Nucleus accumbens (tissue), 56 donors: ENCODE measurements around the gene SSR2.

Experiments used
- DNase-seq, 56 donors: peaks; one replicate each; lab custom pipeline; 2025; lab: John Stamatoyannopoulos, UW

Gene SSR2

DNA sequence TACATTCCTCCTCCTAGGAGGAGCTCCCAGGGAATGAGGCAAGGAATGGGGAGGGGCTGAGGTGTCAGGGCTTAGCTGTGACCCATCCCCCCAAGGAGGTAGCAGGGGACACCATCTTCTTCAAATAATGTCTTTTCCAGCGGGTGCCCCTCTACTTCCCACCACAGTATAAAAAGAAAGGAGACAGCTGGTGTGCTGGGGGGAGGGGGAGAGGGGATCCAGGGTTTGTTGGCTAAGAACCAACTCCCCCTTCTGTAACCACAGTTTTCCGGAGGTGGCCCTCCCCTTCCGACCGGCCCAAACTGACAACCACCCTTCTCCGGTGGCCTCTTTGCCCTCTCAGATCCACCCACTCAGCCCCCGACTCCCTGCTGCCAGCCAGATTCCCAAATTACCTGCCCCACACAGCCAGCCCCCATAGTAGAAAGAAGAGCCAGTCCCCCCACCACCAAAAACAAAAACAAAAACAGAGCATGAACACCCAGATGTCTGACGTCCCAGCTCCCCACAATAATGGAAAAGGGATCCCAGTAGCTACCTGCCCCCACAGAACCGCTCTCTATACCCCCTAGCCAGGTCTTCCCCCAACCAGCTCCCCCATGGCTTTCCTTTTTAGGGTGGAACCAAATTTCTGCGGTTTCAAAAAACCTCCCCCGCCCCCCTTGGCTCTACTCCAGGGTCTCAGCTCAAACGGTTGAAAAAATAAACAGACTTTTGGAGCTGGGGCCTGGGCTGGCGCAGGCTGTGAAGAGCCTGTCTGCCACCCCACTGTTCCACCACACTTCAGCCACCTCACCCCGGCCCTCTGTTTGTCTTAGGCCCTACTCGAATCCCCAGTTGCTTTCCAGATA lies 44.5 kb downstream of the SSR2 start:
- peak in 23 of 56 donors; percentile 10 to 67 (median 35) for DNase-seq

DNA sequence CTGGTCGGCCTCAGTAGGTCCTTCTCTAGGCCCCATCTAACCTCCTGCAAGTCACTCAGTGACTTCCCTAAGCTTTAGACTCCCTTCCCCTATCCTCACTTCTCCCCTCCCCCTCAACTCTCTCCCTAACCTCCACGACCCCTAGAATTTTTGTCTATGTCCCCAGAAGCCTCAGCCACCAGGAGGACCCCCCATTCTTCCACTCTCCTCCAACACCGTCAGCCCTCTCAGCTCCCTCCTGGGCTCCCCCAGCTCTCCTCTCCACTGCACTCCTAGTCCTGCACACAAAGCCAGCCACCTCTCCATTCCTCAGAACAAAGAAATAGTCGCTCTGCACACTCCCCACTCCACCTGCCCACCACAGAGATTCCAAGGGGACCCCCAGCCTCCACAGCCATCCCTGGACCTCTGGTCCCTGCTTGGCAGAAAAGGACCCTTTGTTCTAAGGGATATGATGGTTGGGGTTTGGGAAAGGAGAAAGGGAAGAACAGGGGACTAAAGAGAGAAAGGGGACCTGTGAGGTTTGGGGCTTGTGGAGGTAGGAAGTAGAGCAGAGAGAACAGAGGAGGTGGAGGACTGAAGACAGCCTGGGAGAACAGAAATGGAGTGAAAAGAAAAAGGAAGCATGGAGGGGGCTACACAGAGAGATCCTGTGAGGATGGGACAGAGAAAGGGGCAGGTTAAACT lies 45.2 kb downstream of the SSR2 start:
- DNase-seq = peak in 8 of 56 donors; percentile 28 to 58 (median 44)

DNA sequence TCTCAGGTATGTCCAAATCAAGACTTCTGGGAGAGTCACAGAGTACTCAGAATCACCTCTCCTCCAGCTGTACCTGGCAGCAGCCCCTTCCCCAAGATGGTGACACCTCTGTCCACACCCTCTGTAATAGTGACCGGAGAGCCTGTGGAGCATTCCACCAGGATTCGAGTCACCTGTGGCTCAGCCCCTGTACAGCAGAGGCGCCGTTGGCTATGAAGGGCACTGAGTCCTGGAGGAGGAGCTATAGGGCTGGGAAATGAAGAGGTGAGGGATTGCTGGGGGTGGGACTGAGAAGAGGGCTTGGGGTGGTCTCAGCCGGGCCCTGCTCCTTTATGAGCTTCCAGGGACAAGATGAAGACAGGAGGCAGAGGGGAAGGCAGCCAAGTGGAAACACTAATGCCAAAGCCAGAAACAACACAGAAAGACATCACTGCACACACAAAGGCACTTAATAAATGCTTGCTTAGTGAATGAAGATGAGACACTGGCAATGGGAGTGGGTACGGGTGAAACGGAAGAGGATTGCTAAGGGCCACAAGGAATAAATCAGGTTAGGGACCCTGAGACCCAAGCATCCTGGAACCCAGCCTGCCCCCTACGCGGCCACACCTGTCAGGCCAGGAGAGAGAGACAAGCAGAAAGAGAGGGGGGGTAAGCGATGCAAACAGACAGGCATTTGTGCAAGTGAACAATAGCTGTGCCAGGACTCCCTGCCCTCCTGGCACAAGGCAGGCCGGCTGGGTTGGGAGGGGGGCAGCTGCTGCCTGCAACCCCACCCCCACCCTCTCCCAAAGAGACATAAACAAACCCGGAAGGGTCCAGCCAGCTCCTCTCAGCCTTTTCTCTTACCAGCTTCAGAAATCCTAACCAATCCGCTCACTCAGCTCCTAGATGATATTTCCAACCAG lies 46.3 kb downstream of the SSR2 start:
- peak in 55 of 56 donors; percentile 28 to 93 (median 83) for DNase-seq

DNA sequence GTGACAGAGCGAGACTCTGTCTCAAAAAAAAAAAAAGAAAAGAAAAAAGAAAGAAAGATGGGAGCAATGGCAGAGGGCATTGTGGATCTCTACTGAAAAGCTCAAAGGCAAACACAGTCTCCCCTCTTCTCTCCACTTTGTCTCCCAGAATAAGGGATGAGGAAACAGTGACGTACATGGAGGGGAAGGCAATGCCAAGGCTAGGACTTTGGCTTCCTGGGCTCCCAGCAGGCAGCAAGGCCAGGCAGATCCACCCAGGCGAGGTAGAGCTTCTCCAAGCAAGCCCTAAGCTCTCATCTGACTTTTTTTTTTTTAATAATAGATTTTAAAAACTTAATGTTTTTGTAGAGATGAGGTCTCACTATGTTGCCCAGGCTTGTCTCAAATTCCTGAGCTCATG lies 47.0 kb downstream of the SSR2 start:
- DNase-seq = peak in 1 of 56 donors; percentile 34

DNA sequence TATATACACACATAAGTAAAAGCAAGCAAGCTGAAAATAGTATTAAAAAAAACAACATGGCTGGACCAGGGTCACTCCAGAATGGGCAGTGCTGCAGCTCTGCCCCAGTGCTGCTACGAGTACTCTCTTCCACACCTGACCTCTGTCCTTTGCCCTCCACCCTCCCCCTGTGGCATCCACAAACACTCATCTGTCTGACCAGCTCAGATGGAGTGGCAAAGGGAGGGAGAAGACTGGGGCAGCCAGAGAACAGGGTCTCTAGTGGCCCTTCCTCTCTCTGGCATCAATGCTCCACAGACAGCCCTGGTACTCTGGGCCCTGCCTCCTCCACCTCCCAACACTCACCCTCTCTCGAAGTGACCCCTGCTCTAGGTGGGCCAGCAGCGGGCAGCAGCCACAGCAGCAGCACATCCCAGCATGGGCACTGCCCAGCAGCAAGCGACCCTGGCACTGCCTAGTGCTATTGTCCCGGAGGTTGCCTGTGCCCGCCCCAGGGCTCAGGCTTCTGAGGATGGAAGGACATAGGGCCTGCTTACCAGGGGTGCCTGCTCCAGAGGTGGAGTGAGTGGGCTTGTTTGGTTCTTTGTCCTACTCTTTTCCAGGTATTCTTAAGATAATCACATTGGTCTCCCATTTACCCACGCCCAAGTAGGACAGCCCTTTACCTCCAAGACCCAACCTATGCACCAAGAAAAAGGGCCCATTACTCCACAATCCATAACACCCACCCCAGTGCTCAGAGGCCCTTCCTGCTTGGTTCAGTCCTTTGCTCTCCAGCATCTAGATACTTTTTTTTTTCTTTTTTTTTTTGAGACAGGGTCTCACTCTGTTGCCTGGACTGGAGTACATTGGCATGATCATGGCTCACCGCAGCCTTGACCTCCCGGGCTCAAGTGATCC lies 48.6 kb downstream of the SSR2 start:
- peak in 46 of 56 donors; percentile 11 to 81 (median 62) for DNase-seq

DNA sequence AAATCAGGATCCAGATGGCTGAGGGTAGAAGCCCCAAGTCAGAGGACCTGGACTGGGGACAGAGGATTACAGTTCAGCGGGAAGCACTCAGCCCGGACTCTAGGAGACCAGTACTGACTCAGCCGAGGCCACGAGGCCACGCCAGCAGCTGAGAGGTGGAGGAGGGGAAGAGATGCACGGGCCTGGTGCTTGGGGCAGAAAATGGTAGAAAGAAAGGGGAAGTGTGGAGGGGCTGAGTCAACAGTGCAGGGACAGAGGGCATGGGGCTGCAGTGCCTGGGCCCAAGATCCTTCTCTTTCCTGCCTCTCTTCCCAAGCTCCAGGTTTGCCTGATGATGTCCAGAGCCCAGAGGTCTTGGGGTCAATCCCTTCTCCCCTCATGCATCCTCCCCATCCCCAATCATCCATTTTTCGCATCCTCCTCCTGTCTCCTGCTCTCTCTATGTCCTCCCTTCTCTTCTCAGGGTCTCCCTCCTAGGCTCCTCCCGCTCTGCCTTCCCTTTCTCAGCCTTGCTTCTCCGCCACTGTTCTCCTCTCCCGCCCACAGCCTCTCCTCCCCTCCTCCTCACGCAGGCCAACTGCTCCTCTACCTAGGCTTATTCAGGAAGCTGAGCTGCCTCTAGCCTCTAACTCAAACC lies 50.1 kb downstream of the SSR2 start:
- DNase-seq = peak in 54 of 56 donors; percentile 31 to 85 (median 66)

DNA sequence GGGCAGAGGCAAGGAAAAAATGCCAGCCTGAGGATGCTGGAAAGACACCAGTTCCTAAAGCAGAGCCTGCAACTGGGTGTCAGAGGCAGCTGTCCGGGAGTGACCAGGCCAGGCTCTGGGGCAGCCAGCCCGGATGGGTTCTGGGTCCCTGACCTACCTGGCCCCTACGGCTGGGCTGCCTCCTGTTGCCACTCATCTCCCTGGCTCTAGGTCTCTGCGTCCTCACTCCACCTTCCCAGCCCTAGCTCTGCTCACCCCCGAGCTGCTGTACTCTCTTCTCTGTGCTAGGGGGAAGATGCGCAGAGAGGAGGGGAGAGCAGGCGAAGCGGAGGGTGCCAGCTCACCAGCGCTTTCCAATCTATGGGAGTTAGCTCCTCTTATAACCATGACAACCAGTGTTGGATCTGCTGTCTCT lies 51.4 kb downstream of the SSR2 start:
- peak in 44 of 56 donors; percentile 27 to 87 (median 60) for DNase-seq

DNA sequence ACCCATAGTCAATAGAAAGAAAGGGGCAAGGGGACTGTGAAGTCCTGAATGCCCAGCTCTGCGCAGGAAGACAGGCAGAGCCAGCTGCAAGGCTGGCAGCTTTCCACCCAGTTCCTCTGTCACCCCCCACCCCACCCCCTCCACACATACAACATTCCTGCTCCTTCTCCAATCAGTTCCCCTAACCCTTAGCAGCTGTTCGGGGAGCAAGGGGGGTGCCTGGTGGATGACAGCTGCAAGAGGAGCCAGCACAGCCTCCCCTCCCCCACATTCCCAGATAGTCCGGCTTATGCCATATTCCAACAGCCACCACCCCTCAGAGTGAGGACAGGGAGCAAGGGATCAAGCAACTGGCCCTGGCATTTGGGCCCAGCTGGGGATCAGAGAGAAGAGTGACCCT lies 52.1 kb downstream of the SSR2 start:
- DNase-seq = peak in 54 of 56 donors; percentile 32 to 96 (median 85)

DNA sequence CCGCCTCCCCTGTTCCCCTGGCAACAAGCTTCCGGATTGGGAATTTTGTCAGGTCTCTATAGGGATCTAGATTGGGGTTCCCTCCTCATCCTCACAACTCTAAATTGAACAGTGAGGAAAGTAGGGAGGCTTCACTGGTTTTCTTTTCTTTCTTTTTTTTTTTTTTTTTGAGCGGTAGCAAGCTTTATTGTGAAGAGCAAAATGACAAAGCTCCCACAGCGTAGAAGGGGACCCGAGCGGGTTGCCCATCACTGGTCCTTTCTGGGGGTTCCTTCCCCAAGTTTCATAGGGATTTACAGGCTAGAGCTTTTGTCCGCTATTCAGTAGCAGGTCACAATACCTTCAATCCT lies 52.7 kb downstream of the SSR2 start:
- no peak for DNase-seq

DNA sequence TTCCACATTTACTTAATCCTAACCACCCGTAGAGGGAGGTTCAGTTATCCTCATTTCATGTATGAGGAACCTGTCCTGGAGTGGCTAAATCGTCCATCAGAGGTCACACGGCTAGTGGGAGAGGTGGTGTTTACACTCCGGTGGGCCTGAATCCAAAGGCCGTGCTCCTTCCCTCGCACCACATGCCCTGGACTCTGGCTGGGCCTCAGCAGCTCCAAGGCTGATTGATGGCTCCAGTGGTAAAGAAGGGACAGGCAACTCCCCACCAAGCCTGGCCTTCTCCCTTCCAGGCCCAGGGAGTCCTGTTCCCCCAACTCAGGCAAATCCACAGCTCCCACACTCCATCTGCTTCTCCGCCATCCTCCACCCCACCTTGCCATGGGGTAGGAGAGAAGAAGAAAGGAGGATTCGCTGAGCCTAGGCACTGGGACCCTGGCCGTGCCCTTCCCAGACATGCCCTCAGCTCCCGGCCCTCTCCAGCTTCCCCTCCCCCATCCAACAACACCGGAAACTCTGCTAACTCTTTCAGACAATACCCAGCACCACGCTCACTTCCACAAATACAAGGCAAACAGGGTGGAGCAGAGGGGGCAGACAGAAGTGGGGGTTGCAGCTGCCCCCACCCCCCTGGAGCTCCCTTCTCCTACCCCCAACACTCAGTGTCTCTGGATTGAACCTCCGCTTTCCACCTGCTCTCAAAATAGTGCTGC lies 53.3 kb downstream of the SSR2 start:
- peak in 33 of 56 donors; percentile 20 to 75 (median 39) for DNase-seq

DNA sequence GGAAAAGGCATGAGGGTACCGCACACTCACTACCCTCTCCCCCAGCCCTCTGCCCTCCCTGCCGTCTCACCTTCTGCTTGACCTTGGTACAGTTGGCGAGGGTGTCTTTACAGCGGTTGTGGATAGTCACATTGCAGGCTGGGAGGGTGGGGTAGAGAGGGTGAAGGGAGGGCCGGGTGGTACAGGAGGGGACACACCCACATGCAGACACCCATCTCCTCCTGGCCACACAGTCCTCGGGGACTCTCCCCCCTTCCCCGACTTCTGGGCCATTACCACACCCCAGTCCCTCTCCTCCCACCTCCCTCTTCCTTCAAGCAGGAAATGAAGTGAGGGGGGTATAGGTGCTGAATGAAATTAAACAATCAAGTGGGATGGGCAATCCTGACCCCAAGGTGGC lies 54.0 kb downstream of the SSR2 start:
- no peak for DNase-seq

DNA sequence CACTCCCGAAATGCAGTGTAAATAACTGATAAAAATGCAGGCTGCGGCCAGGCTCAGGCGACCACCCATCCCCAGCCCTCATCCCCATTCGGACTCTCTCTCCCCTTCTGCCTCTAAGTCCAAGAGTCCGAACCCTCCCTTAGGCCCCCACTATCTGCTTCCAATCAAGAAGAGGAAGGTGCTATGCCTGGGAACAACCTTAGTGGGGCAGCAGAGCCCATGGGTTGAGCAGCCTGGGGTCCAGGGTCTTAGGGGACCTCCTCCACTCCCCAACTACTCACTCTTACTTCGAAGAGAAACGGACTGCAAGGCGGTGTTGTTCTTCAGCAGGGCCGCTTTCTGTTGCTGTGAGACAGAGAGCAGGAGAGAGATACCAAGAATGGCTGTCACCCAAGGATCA lies 54.6 kb downstream of the SSR2 start:
- peak in 7 of 56 donors; percentile 15 to 31 (median 24) for DNase-seq

DNA sequence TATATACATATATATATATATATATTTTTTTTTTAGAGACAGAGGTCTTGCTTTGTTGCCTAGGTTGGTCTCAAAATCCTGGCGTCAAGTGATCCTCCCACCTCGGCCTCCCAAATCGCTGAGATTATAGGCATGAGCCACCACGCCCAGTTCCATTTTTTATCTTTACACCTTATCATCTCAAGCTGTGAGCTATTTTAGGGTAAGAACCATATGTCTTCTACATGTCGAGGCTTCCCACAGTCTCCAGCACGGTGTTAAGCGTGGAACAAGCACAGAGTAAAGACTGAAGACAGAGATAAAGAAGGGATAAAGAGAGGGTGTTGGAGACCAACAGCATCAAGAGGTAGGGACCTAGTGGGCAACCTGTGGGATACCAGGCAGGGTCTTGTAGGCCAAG lies 56.6 kb downstream of the SSR2 start:
- no peak for DNase-seq

DNA sequence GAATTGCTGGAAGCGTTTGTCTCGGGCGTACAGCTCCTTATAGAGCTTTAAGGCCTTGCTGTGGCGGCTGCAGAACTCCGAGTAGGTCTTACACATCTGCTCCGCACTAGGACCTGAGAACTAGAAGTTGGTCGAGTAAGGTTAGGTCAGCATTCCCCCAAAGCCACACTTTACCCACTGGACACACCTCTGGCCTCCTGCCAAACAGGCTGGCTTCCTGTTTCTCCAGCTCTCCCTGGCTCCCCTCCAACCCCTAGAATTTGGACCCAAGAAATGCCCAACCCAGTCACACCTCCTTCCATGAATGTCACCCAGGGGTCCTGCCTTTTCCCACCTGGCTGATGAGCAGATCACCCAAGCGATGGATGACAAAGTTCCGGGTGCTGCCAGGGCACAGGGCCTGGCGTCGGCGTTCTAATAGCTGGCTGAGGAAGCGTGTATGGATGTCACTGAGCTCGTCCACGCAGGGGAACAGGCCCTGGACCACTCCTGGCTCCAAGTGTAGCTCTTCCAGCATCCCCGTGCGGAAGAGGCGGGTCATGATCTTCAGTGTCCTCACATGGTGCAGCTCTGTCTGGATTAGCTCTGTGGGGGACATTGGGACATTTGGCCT lies 58.0 kb downstream of the SSR2 start:
- DNase-seq = peak in 1 of 56 donors; percentile 22

DNA sequence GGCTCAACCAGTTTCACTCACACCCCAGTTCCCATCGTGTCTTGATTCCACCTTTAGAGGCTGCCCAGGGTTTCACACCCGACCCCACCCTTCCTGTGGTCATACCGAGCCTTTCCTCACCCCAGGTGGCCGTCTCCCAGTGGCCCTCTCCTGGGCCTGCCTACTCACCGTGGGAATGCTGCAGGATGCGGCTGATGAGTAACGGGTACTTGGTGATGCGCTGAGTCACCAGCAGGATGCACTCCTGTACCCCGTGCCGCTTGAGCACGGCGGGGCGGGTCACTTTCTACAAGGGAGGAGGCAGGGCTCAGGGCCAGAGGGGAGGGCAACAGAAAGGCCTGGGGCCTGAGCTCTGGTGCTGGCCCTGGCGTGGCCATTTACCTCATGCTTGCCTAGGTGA lies 58.8 kb downstream of the SSR2 start:
- peak in 27 of 56 donors; percentile 14 to 64 (median 30) for DNase-seq

DNA sequence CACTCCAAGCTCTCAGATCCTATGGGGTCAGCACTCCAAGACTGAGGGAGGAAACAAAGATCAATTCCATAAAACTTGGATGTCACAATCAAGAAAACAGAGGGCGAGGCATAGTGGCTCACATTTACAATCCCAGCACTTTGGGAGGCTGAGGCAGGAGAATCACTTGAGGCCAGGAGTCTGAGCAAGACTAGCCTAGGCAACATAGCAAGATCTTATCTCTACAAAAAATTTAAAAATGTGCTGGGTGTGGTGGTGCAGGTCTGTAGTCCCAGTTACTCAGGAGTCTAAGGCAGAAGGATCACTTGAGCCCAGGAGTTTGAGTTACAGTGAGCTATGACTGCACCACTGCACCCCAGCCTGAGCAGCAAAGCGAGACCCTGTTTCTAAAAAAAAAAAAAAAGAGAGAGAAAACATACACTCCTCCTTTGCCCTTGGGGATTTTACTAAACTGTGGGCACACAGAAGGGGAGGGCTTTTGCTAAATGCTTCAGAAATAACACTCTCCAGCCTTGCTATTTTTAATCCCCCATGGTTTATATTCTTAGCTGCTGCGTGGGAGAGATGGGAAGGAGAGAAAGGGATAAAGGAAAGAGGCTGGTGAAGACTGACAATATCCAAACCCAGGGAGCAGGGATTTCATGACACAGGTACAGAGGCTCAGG lies 60.5 kb downstream of the SSR2 start:
- no peak for DNase-seq
